Measurements from ENCODE around the gene ADGRF5.

DNA sequence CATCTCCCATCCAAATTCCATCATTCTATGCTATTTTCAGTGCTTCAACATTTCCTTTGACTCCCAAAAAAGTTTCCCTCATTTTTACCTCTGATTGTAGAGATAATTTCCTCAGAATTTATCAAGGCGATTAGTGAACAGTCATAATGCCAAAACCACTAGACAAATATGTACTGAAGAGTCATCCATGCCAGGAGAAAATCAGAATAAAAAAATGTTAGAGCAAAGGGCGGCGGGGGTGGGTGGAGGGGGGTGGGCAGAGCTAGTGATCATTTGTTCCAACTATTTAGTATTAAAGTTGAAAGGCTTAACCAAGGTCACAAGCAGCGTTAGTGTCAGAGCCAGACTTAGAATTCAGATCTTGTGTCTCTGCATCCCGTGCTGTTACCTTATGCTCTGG is 5.3 kb upstream of the ADGRF5 start:
- TF ChIP-seq, protein P1, sequence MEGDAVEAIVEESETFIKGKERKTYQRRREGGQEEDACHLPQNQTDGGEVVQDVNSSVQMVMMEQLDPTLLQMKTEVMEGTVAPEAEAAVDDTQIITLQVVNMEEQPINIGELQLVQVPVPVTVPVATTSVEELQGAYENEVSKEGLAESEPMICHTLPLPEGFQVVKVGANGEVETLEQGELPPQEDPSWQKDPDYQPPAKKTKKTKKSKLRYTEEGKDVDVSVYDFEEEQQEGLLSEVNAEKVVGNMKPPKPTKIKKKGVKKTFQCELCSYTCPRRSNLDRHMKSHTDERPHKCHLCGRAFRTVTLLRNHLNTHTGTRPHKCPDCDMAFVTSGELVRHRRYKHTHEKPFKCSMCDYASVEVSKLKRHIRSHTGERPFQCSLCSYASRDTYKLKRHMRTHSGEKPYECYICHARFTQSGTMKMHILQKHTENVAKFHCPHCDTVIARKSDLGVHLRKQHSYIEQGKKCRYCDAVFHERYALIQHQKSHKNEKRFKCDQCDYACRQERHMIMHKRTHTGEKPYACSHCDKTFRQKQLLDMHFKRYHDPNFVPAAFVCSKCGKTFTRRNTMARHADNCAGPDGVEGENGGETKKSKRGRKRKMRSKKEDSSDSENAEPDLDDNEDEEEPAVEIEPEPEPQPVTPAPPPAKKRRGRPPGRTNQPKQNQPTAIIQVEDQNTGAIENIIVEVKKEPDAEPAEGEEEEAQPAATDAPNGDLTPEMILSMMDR (IDR thresholded peaks at IDR 0.05; ENCODE audit: low read length): no peak
- TF ChIP-seq EZH2 (IDR thresholded peaks at IDR 0.05; ENCODE audit: borderline replicate concordance, low read length): no peak
